CD4-positive, alpha-beta T cell treated with Interleukin-2 at 100 ng/mL for 4 hours (primary cell): ENCODE measurements around the gene KRT12.

Experiments
- DNase-seq: peaks from one replicate; pipeline ENCODE4 v3.0.0-alpha.2; 2020; ENCODE audit warnings: low spot score

The KRT12 gene

DNA sequence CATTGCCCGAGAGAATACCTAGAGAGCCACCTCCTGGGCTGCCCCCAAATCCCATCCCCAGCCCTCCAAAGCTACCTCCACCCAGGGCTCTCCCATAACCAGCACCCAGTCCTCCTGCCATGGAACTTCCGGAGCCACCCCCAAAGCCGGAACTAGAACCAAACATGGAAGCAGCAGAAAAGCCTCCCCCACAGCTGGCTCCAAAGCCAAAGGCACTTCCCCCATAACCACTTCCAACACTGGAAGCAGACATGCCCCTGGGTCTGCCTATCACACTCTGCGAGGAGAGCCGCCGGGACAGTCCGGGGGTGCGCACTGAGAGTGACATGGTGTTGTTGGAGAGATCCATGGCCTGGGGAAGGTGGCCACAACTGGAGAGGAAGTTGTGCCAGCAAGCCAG is at the start of gene KRT12:
TSS of gene KRT12 (minus strand) at position 386 of the 400 bp plus-strand sequence. CDS start at position 349, 37 bp downstream.
- DNase-seq = no peak

DNA sequence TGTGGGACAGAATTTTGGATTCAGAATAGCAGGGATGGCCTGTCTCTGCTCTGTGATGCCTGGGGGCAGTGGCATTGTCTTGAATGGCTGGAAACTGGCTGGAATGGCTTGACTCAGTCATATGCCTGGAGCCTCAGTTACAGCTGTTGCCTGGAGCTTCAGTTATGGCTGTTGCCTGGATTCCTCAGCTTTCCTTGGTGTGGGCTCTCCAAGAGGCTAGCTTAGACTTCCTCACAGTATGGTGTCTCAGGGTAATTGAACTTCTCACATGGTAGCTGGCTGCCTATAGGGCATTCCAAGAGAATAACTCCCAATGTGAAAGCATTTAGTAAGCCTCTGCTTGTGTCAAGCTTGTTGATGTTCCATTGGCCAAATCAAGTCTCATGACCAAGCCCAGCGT is 49.3 kb upstream of the KRT12 start:
- no peak for DNase-seq

DNA sequence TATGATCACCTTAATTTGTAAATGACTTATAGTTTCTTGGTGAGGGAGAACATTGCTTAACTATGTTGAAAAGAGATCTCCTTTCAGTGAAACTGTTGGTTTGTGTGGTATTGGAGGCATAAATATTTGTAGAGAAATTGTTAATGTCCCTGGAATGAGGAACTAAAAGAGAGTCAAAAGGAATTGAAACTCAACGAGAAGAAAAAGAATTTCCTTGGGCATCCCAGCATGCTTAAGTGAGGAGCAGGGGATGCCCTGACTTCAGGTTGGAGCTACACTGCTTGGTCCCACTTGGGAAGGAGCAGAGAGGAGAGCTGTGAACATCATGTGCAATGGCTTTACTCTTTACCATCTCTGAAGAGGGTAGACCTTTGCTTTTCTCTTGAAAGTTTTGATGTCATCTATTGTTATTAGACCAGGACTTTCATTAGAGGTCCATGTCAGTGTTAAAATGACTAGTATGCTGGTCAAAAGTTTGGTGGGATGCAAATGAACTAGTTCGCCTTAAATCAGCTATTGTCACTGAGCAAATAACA is 48.8 kb upstream of the KRT12 start:
- DNase-seq = no peak

DNA sequence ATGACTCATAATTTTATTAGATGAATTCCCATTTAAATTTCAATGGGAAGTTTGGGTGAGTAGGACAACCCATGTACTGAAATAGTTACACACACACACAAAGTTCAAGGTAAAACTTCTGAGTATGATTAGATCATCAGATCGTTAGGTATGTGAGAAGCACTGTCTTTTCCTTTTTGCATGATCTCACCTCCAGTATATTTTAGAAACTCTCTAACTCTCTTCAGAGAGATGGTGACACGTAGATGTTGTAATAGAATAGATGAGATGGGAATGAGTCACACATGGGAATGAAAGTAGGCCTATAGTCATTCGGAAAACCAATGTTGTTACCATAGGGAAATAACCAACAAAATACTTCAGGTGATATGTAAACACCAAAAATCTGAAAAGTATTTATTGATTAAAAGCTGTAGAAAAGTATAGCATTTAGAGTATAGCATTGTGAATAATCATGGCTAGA is 48.2 kb upstream of the KRT12 start:
- no peak for DNase-seq

DNA sequence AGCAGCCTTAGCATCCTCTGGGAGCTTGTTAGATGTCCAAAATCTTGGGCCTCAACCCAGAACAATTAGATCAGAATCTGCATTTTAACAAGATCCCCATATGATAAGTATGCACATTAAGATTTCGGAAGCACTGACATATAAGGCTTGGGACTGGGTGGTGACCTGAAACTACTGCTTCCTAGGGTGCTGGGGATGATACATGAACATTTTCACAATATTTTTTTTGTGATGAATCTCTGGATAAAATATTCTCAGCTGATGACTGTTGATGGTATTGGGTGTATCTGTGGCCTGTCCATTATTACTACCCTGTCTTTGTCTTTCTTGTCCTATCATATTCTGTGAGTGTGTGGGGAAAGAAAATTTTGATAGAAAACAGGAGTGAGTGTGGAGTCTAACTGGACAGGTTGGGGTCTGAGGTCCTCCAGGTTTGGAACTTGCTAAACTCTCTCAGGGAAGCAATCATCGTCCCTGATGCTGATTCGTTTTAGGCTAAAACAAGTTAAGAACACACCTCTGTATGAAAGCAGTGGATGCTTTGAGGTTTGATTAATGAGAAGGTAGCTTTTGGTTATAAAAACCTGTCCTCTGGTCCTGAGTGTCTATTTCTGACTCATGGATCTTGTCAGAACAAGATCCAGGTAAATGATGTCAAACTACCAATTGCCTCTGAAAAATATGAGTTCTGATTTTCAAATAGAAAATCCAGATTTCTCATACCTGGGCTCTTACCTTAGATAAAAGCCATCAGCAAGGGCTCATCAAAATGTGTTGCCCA is 47.2 kb upstream of the KRT12 start:
- DNase-seq = no peak

DNA sequence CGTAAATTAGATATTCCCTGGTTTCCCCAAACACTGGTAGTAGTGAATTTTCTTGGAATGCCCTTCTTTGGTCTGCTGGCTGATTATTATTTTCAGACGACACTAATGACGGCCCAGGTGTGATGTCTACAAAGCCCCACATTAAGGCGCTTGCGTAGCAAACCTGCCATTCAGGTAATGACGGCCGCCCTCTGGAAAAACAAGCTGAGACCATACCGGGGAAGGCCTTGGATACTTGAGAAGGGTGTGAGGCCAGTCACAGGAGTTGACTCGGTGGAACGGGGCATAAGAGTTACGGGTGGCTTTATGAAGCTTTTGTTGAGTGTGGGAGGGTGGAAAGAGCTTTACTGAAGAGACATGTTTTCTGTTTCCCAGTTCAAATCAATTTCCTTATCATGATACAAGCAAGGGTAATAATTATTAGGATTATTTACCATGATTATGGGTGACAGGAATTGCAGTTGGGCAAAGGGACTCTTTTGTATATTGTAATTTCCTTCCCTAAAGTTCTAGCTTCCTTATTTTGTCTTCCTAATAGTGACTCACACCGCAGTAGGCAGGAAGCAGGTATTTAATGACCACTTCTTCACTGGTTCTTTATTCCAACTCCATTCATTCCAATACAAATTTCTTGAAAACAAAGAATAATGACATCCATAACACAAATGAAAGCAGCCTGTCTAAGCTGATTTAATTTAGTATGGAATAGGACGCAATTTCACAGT is 45.6 kb upstream of the KRT12 start:
- no peak for DNase-seq

DNA sequence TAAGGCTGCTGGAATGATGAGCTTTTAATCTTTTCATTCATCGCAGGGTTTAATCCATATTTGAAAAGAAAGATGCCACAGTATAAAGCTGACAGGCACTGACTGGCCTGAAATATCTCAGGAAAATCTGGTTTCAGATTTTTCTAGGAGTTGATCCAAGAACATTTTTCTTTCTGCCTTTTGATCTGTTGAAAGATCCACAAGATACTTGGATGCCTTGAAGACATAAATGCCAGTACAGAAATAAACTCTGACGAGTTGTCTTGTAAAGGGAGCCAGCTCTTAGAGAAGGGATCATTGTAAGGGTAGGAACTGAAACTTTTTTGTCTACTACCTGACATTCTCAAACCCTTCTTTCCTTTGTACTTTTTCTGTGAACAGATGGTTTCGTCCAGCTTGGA is 43.4 kb upstream of the KRT12 start:
- DNase-seq = no peak

DNA sequence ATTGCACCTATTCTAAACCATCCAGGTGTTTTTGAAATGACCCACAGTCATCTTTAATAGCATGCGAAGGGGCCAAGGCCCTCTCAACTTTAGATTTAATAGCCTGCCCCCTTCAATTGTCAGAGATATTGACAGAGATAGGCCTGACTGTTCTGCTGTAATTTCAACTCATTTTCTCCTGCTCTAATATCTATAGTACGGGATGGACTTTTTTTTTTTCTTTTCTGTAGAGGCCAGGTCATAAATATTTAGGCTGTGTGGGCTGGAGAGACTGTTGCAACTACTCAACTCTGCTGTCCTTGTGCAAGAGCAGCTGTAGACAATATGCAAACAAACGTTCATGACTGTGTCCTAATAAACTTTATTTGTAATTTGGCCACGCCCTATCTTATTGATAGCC is 42.7 kb upstream of the KRT12 start:
- DNase-seq = no peak

DNA sequence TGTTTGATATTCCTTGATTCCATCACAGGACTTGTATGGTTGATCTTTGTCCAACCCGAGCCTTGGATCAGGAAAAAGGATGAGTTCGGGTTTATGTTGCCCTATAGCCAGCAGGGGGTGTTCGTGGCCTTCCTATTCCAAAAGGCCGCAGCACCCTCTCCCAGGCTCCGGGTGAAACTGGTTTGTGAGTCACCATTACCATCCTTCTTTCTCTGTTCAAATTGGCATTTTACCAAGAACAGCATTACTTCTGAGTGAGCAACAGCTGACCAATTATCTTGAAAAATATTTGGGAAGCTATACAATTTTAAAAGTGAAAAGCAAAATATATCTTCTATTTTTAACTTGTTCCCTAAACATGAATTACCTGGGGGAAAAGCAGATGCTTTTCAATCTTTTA is 42.3 kb upstream of the KRT12 start:
- DNase-seq = peak; percentile 77

DNA sequence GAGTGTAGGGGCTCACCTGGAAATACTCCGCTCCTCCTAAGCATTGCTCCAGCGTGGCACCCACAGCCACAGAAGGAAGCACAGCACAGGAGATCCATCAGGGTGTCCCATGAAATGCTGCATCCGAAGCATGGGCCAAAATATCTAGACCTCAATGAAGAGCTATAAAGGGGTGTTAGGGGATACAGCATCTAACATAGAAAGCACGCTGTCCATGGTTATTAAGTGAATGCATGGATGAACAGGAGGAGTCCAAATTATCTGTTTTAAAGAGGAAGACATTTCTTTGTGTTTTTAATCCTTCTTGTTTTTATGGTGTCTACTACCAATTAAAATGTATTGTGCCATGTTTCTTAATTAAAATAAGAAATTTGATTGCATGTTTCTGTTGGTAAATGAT is 39.6 kb upstream of the KRT12 start:
- DNase-seq = no peak

DNA sequence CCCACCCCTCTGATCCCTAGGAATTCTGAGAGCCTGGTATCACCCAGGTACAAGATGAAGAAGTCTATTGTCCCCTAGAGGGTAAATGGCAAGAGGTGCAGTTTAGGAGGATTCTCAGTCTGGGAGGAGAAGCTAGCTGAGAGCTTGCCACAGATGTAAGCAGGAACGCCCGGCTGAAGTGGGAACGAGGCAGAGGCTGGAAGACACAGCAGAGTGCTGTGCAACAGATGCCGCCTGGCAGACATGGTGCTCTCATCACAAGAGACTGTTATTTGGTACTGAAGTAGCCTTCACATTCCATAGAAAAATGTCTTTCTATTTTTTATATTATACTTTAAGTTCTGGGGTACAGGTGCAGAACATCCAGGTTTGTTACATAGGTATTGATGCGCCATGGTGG is 38.3 kb upstream of the KRT12 start:
- no peak for DNase-seq

DNA sequence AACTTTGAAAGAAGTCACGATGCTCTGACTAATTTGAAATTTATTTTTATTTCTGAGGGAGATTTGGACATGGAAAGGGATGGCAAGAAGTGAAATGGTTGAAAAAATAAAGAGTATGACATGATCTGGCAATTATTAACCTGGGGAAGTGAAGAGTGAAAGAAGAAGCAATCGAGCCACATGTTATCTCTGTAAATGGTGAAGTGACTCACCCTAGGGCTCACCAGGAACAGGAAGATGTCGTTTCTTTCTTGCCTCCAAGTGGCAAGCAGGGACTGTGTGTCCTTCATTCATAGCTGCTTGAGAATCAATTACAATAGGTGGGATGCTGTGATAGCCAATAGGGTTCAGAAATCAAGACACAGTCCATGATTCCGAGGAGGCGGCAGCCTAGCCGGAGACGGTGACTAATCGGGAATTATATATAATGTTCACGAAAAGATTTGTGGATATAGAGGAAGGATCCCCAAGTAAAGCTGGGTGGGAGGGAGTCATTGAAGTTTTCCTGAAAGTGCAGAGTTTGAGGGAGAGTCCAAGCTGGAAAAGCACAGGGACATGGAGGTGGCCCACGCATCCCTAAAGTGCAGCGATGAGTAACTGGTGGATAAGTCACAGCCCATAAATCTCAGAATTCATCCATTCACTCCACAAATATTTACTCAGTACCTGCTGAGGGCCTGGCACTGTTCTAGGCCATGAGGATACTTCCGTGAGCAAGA is 36.3 kb upstream of the KRT12 start:
- no peak for DNase-seq

DNA sequence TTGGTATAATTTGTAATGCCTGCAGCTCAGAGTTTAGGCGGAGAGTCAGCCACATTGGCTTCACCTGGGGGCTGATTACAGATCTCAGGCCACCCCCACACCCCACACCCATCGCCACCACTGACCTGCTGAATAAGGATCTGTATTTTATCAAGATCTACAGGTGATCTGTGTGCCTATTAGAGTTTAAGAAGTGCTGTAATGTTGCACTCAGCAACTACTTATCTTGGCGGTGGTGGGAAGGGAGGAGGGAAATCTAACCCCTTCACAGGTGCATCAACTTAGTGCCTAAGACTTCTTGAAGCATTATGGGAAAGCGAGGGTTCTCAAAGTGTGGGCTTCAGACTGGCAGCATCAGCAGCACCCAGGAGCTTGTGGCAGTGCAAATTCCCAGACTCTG is 35.5 kb upstream of the KRT12 start:
- no peak for DNase-seq

DNA sequence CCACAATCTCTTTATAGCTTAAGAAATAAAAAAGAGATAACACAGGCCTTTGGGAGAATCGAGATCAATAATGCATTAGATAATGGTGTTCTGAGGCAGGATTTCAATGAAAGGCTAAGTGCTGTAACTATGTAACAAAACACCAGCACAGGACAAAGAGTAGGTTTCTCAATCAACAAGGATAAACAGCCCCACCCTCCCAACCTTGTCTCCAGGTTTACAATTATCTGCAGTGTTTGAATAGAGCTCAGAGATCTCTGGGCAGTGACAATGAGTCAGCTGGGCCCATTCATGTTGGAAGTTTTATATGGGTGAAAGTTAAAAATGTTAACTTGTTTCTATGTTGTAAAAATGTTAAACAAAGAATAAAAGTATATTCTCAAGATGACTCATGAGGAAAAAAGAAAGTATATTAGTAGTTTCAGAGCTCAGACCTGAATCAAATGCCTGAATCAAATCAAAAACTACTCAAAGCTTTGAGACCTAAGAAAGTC is 35.0 kb upstream of the KRT12 start:
- DNase-seq = no peak

DNA sequence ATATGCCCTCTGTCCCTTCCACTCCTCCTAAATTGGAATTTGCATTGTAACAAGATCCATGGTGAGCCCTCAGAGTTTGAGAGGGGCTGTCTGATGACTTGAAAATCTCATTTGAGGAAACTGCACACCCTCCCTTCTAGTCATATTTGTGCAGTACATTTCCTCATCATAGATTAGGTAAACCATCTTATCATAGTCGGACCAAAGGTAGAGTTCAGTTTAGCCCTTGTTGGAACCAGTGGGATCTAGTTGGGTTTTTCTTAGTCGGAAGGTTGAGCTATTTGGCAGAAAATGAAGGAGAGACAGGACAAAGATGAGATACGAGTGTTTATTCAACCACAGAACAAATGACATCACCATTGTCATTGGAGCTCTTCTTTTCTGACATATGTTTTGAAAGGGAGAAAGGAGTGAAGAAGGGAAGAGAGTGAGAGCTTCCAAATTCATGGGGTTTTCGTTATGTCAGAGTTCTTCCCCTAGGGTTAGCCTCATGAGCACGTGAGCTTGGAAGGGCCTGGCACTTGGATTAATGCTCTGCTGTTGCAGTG is 33.9 kb upstream of the KRT12 start:
- DNase-seq = no peak

DNA sequence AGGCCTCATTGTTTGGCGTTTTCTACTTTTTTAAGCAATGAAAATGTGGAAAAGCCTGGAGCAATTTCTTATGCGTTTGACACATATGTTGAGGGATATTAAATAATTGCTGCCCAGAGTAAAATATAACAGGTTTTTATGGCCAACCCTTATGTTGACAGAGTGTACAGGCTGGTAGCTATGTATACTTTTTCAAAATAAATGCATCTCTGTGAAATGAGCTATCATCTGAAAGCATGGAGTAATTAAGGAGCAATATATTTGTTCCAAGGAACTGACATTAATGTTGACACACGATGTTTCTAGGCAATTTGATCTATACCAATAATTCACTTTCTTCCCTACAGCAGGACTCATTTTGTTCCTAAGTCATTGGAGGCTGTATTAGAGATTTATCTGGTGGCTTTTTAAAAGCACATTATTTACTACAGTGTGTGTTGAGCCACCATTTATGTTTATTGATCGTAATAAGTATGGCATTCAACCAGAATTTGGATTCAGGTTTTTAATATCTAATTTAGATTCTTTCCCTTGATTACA is 30.0 kb upstream of the KRT12 start:
- no peak for DNase-seq

DNA sequence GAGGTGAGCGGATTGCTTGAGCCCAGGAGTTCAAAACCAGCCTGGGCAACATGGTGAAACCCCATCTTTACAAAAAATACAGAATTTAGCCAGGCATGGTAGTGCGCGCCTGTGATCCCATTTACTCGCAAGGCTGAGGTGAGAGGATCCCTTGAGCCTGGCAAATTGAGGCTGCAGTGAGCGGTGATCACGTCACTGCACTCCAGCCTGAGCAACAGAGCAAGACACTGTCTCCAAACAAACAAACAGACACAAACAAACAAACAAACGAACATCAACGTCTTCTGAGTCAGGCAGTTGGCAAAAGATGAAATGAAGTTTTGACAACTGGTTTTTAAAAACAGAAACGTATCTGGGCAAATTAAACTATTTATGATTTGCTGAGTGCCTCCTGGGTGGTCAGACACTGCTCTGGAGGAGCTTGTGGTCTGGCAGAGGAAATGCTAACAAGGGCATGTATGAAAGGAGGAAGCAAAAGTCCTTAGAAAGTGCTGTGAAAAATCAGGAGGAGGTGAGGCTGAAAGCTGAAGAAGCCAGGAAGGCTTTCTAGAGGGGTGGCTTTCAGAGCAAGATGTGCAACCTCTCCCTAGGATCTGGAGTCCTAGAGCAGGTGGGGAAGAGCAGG is 28.2 kb upstream of the KRT12 start:
- no peak for DNase-seq

DNA sequence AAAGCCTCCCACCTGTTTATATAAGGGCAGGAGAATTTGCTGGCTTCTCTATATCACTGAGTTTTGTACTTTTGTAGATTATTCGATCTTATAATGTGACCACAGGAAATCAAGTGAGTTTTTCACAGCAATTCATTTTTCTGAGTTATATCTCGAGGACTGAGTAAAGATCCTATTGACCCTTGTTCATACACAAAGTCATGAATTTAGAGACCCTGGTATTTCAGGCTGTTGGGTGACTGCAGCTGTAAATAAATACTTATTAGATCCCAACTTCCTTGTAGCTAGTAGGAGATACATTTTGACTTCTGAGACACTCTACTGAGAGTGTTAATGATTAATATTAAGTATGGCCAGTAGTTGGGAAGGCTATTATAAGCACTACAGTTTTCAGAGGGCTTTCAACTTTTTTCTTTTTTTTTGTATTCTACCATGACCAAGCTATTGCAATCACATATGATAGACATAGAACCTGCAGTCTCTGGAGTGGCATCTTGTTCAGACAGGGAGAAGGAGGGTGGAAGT is 21.2 kb upstream of the KRT12 start:
- DNase-seq = no peak

DNA sequence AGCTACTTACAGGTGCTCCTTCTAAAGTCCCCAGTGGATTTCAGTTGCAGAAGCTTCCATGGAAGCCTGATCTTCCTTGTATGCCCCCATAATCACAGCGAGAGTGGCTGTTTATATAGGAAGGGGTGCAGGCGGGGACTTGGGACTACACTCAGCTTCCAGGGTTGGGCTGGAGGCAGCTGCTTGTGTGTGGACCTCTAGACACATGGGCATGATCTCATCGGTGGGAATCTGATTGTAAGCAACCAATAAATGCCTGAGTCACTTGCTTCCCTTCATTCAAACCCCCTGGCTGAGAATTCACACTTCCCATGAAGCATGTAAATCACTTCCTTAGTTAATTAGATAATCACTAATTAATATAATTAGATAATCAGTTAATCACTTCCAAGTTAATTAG is 19.1 kb upstream of the KRT12 start:
- no peak for DNase-seq

DNA sequence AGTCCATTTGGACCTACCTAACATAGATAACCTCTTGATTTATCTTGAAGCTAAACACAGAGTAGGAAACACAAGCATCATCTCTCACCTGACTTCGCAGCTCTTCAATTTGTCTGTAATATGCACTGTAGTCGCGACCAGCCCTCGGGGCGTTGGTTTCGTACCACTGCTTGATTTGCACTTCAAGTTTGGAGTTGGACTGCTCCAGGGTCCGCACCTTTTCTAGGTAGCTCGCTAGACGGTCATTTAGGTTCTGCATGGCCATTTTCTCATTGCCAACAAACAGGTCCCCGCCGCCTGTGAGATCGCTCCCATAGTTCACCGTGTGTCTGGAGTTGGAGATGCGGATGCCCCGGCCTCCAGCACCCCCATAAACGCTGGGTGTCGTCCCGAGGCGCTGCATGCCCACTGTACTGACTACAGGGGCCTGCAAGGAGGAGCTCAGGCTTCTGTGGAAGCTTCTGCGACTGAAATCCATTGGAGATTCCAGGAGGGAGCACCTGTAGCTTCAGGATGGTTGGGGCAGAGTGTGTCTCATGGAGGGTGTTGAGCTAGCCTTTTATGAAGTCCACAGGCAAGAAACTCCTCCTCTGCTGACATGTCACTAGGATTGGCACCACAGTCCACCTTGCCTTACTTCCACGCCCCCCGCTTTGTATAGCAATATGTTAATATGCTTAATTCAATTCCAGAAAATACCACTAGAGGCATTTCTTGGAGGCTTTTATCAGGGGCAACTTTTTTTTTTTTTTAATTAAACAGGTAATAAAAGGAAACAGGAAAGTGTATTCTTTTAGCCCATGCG is 17.9 kb upstream of the KRT12 start, which contains the start of gene KRT20:
TSS of gene KRT20 (minus strand) at position 535 of the 805 bp plus-strand sequence. CDS start at position 478, 57 bp downstream.
- no peak for DNase-seq
